ENCODE results near the gene ST6GAL1.

DNA sequence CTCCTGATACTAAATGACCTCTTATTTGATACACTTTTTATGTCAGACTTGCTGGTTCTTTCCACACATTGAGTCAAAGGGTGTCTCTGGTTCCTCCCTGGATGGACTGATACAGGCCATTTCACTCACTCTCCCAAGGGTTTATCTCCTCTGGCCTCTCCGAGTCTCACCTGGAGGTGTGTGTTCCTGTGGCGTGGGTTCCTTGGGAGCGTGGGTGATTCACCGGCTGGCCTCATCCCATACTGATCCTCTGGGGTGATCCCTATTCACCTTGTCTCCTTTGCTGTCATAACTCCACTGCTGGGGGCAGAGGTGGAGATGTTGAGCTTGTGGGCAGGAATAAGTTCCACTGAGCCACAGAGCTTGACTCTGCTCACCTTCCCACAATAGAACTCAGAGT, 61.1 kb downstream of the ST6GAL1 start:
- TF ChIP-seq, protein P1, sequence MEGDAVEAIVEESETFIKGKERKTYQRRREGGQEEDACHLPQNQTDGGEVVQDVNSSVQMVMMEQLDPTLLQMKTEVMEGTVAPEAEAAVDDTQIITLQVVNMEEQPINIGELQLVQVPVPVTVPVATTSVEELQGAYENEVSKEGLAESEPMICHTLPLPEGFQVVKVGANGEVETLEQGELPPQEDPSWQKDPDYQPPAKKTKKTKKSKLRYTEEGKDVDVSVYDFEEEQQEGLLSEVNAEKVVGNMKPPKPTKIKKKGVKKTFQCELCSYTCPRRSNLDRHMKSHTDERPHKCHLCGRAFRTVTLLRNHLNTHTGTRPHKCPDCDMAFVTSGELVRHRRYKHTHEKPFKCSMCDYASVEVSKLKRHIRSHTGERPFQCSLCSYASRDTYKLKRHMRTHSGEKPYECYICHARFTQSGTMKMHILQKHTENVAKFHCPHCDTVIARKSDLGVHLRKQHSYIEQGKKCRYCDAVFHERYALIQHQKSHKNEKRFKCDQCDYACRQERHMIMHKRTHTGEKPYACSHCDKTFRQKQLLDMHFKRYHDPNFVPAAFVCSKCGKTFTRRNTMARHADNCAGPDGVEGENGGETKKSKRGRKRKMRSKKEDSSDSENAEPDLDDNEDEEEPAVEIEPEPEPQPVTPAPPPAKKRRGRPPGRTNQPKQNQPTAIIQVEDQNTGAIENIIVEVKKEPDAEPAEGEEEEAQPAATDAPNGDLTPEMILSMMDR (IDR thresholded peaks at IDR 0.05; ENCODE audit: insufficient read depth, low read depth, low read length): no peak
- no peak for TF ChIP-seq EZH2 (IDR thresholded peaks at IDR 0.05; ENCODE audit: insufficient read depth, low read length)

Measured in astrocyte (in vitro differentiated cells and primary cell).